ENCODE measurements around the gene ZDHHC3.

ZDHHC3 gene

DNA sequence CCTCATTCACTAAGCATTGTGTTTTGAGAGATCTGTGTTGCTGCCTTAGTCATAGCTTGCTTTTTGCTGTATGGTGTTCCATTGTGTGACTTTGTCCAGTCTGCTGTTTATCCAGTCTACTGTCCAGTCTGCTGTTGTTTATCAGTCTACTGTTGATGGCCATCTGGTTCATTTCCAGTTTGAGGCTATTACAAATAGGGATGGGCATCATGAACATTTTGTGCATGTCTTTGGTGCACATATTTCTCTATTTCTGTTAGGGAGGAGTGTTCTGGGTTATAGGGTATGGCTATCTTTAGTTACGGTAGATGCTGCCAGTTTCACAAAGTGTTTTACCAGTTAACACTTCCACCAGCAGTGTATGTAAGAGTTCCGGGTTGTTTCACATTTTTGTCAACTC lies 27.9 kb upstream of the ZDHHC3 start:
- TF ChIP-seq SIN3A (IDR thresholded peaks at IDR 0.05; ENCODE audit: borderline replicate concordance, insufficient read depth, low read length) (no peak), POLR2AphosphoS5 (IDR thresholded peaks at IDR 0.05; ENCODE audit: low read depth, low read length) (no peak), TAF1 (IDR thresholded peaks at IDR 0.05; ENCODE audit: borderline replicate concordance, insufficient read depth, low read length) (no peak), FOXP2 (optimal IDR thresholded peaks at IDR 0.05; ENCODE audit: borderline replicate concordance, extremely low read depth, extremely low read length, insufficient read depth) (no peak)
- TF ChIP-seq, protein P1, sequence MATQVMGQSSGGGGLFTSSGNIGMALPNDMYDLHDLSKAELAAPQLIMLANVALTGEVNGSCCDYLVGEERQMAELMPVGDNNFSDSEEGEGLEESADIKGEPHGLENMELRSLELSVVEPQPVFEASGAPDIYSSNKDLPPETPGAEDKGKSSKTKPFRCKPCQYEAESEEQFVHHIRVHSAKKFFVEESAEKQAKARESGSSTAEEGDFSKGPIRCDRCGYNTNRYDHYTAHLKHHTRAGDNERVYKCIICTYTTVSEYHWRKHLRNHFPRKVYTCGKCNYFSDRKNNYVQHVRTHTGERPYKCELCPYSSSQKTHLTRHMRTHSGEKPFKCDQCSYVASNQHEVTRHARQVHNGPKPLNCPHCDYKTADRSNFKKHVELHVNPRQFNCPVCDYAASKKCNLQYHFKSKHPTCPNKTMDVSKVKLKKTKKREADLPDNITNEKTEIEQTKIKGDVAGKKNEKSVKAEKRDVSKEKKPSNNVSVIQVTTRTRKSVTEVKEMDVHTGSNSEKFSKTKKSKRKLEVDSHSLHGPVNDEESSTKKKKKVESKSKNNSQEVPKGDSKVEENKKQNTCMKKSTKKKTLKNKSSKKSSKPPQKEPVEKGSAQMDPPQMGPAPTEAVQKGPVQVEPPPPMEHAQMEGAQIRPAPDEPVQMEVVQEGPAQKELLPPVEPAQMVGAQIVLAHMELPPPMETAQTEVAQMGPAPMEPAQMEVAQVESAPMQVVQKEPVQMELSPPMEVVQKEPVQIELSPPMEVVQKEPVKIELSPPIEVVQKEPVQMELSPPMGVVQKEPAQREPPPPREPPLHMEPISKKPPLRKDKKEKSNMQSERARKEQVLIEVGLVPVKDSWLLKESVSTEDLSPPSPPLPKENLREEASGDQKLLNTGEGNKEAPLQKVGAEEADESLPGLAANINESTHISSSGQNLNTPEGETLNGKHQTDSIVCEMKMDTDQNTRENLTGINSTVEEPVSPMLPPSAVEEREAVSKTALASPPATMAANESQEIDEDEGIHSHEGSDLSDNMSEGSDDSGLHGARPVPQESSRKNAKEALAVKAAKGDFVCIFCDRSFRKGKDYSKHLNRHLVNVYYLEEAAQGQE (IDR thresholded peaks at IDR 0.05; ENCODE audit: insufficient read depth in 1 of 2, low read depth in 2 of 2, low read length in 2 of 2) = no peak

DNA sequence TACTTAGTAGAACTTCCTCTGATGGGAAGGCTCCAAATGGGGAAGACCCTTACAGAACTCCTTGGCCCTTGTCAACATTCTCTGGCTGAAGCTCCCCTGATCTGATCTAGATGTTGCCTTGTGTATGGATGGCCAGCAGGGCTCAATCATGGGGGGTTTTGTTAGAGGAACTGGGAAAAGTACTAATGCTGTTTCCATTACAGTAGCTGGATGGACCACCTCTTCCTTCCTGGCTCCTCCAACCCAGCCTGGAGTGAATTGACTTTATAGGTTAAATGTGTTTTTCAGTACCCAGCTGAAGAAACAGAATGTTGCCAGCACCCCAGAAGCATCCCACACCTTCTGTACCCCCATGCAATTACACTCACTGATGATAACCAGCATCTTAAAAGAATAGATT lies 27.4 kb upstream of the ZDHHC3 start:
- no peak for TF ChIP-seq FOXP2 (optimal IDR thresholded peaks at IDR 0.05; ENCODE audit: borderline replicate concordance, extremely low read depth, extremely low read length, insufficient read depth)
- TF ChIP-seq, protein P1 (IDR thresholded peaks at IDR 0.05; ENCODE audit: insufficient read depth in 1 of 2, low read depth in 2 of 2, low read length in 2 of 2) = no peak

DNA sequence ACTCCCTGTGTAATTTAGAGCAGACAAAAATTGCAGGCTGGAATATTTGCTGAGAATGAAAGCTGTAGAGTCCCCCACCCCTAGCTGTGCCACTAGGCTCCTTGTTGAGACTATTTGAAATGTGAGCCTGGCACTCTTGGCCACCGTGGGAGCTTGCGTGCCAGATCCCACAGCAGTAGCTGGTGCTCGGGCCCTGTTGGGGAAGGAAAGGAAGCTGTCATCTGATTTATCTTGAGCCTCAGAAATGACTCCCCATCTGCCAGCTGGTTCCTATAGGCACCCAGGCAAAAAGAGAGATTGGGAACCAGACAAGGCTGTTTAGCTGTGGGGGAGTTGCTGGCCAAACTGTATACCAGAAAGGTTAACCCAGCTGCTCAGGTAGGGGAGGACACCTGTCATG lies 26.7 kb upstream of the ZDHHC3 start:
- TF ChIP-seq, protein P1 (IDR thresholded peaks at IDR 0.05; ENCODE audit: insufficient read depth in 1 of 2, low read depth in 2 of 2, low read length in 2 of 2) = no peak
- TF ChIP-seq POLR2AphosphoS5 (IDR thresholded peaks at IDR 0.05; ENCODE audit: low read depth, low read length) = no peak
- no peak for TF ChIP-seq FOXP2 (optimal IDR thresholded peaks at IDR 0.05; ENCODE audit: borderline replicate concordance, extremely low read depth, extremely low read length, insufficient read depth)

DNA sequence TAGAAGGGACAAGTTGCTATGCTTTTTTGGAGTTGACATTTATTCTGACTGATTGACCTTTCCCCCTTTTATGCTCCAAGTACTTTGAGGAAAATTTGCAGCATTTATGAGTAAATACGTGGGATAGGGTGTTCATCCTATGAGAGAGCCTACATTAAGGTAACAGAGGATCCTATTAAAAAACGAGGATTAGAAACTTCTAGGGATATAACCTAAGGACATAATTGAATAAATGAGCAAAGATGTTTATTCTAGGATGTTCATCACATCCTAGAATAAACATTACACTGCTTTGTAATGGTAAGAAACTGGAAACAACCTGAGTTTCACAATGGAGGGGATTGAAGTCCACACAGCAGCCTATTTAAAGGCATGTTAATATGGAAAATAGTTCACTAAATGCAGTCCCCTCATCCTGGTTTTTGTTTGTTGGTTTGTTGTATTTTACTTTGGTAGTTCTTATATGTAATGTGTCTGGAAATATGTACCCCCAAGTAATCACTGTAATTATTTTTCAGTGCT lies 26.2 kb upstream of the ZDHHC3 start:
- TF ChIP-seq POLR2AphosphoS5 (IDR thresholded peaks at IDR 0.05; ENCODE audit: low read depth, low read length) (no peak), SIN3A (IDR thresholded peaks at IDR 0.05; ENCODE audit: borderline replicate concordance, insufficient read depth, low read length) (no peak), FOXP2 (optimal IDR thresholded peaks at IDR 0.05; ENCODE audit: borderline replicate concordance, extremely low read depth, extremely low read length, insufficient read depth) (no peak)
- TF ChIP-seq, protein P1 (IDR thresholded peaks at IDR 0.05; ENCODE audit: insufficient read depth in 1 of 2, low read depth in 2 of 2, low read length in 2 of 2) = no peak

DNA sequence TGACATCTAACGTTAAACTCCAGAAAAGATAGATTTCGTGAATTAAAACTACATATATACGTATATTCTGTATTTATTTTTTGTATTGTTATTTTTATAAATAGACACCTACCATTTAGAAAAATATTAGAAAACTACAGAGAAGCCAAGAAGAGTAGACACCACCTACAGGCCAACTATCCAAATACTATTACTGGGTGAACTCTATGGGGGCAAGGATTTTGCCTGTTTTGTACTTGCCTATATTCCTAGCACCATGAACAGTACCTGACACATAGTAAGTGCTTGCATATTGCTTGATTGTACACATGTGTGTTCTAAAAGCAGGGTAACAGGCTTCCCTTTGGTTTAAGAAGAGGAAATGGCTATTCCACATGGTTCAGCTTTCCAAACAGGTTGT lies 25.8 kb upstream of the ZDHHC3 start:
- TF ChIP-seq FOXP2 (optimal IDR thresholded peaks at IDR 0.05; ENCODE audit: borderline replicate concordance, extremely low read depth, extremely low read length, insufficient read depth) (no peak), TAF1 (IDR thresholded peaks at IDR 0.05; ENCODE audit: borderline replicate concordance, insufficient read depth, low read length) (no peak), SIN3A (IDR thresholded peaks at IDR 0.05; ENCODE audit: borderline replicate concordance, insufficient read depth, low read length) (no peak), POLR2AphosphoS5 (IDR thresholded peaks at IDR 0.05; ENCODE audit: low read depth, low read length) (no peak)
- TF ChIP-seq, protein P1 (IDR thresholded peaks at IDR 0.05; ENCODE audit: insufficient read depth in 1 of 2, low read depth in 2 of 2, low read length in 2 of 2) = no peak
